Testis (tissue), 3 donors: ENCODE data around the gene ATP6V1E1. TPM values are rescaled to one million over a fixed set of nuclear protein-coding genes. Genes with fewer than 3 reads are reported as not detected.

Source experiments
- DNase-seq: peaks from one replicate; pipeline ENCODE4 v3.0.0-alpha.2; 2019
- H3K27ac ChIP-seq, 2 donors: fragments of 200-600 bp; sonication (generic); one replicate each; pipeline ENCODE4 v1.5.1; 2019
- H3K27me3 ChIP-seq: fragments of 200-600 bp; sonication (generic); one replicate; pipeline ENCODE4 v1.5.1; 2019
- H3K36me3 ChIP-seq: fragments of 200-600 bp; sonication (generic); one replicate; pipeline ENCODE4 v1.5.1; 2017; ENCODE audit warnings: low read depth; ENCODE audit errors: missing control alignments
- H3K4me1 ChIP-seq: fragments of 200-600 bp; sonication (generic); one replicate; pipeline ENCODE4 v1.5.1; 2019
- H3K4me3 ChIP-seq, 2 donors: fragments of 200-600 bp; sonication (generic); one replicate each; pipeline ENCODE4 v1.5.1; 2017 to 2019
- H3K9me3 ChIP-seq: fragments of 200-600 bp; sonication (generic); one replicate; pipeline ENCODE4 v1.5.1; 2017
- CTCF ChIP-seq, 3 experiments: fragments of 450-650 bp in 2 of 3; fragments of 200-600 bp in 1 of 3; sonication (generic) in 1 of 3; IDR thresholded peaks; one replicate each; pipeline ENCODE4 v1.5.1; 2016 to 2019; ENCODE audit warnings: antibody characterized with exemption in 3 of 3, mild to moderate bottlenecking in 2 of 3, moderate library complexity in 1 of 3
- POLR2A ChIP-seq: fragments of 450-650 bp; IDR thresholded peaks from one replicate; pipeline ENCODE4 v1.6.1; 2017; ENCODE audit warnings: antibody characterized with exemption, mild to moderate bottlenecking, moderate library complexity
- WGBS, 2 donors: methylation state at CpG; one replicate each; pipeline ENCODE4 v1.1.5; 2018; 5-methylcytosine and 5-hydroxymethylcytosine counted together
- intact Hi-C: fragments of 100-400 bp; cut with DNase I; formaldehyde crosslinking; loops from one replicate; pipeline ENCODE4 v1.15.1; 2023; ENCODE audit warnings: low total_unique reads
- polyA plus RNA-seq: library from polyadenylated mRNA; stranded (reverse); fragments of 350-450 nt; fragmentation: Illumina TruSeq; extraction: RNeasy Lipid Tissue Mini Kit (QIAGEN cat#74804); gene quantifications from one replicate; pipeline ENCODE4 v1.2.3, GENCODE V29; 2014; ENCODE audit warnings: low read depth, low replicate concordance; ENCODE audit not compliant: insufficient read depth
- total RNA-seq, 2 donors: library from RNA; depleted of rRNA; stranded (reverse); fragments of >200 nt; gene quantifications; one replicate each; pipeline ENCODE4 v1.2.3, GENCODE V29; 2016

ATP6V1E1 gene
- total and polyA plus RNA-seq, 3 donors from 2014 or later: 130 to 160 (median 146) TPM

GRCh38 chr22:17587629-17588028 is 40.9 kb downstream of the ATP6V1E1 start:
- Histone ChIP-seq H3K36me3 (no peaks in the 10 kb centered on the region), H3K27me3 (no peaks in the 10 kb centered on the region), H3K27ac (no peak overlapping the region), H3K9me3 (no peaks in the 10 kb centered on the region), H3K4me1 (no peaks in the 10 kb centered on the region), H3K4me3 (no peak overlapping the region)
- TF ChIP-seq CTCF (IDR thresholded peaks at IDR 0.05) (no peak), POLR2A (no peak)
- no peak for DNase-seq
- WGBS, 2 donors: 94 to 97% methylated on average over 14 of the region's 14 CpGs
- intact Hi-C loops: no loop called here

- WGBS, 2 donors: 86 to 90% methylated on average over 11 to 14 of the region's 14 CpGs
- Histone ChIP-seq H3K27me3 (no peaks in the 10 kb centered on the region), H3K4me1 (no peaks in the 10 kb centered on the region), H3K27ac (no peak overlapping the region), H3K36me3 (no peaks in the 10 kb centered on the region), H3K4me3 (no peak overlapping the region), H3K9me3 (no peaks in the 10 kb centered on the region)
- no peak for TF ChIP-seq CTCF (IDR thresholded peaks at IDR 0.05)
- TF ChIP-seq POLR2A: no peak
- no peak for DNase-seq
- intact Hi-C loops: no loop called here
Measured at GRCh38 chr22:17586831-17587440, 41.6 kb downstream of the ATP6V1E1 start.

GRCh38 chr22:17583151-17583550 is 45.4 kb downstream of the ATP6V1E1 start:
- 90 to 91% methylated on average over 10 of the region's 10 CpGs for WGBS, 2 donors
- no peak for TF ChIP-seq CTCF (IDR thresholded peaks at IDR 0.05)
- TF ChIP-seq POLR2A: no peak
- H3K27me3 ChIP-seq: no peaks in the 10 kb centered on the region
- no peak overlapping the region for H3K4me3 ChIP-seq
- DNase-seq: no peak
- no peak overlapping the region for H3K27ac ChIP-seq
- H3K4me1 ChIP-seq: peaks cover 17% of the 10 kb centered on the region
- H3K36me3 ChIP-seq: no peaks in the 10 kb centered on the region
- intact Hi-C loops: no loop called here
- no peaks in the 10 kb centered on the region for H3K9me3 ChIP-seq

DNA sequence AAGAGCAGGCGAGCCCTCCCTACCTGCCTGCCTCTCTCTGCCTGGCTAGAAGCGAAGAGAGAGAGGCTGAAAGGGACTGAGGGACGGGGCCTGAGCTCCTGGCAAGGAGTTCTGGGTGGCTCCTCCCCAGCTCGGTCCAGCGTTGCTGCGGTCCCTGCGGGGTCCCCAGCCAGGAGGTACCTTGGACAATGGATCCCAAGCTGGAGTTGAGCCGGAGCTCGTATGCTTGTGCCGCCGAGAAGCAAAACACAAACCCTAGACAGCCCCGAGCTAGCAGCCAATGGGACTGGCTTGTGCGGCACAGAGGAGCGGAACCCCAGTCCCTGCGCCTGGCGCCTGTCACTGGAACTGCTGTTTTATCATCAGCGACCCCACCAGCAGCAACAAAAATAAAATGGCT is 46.9 kb downstream of the ATP6V1E1 start:
- 53 to 82% methylated on average over 12 to 17 of the region's 17 CpGs for WGBS, 2 donors
- Histone ChIP-seq H3K36me3 (no peaks in the 10 kb centered on the region), H3K4me1 (peaks cover 17% of the 10 kb centered on the region), H3K4me3 (peak overlapping the region; percentile 2 to 20), H3K9me3 (no peaks in the 10 kb centered on the region), H3K27me3 (no peaks in the 10 kb centered on the region), H3K27ac (no peak overlapping the region)
- intact Hi-C loops: no loop called here
- TF ChIP-seq CTCF (IDR thresholded peaks at IDR 0.05) (no peak), POLR2A (no peak)
- no peak for DNase-seq

DNA sequence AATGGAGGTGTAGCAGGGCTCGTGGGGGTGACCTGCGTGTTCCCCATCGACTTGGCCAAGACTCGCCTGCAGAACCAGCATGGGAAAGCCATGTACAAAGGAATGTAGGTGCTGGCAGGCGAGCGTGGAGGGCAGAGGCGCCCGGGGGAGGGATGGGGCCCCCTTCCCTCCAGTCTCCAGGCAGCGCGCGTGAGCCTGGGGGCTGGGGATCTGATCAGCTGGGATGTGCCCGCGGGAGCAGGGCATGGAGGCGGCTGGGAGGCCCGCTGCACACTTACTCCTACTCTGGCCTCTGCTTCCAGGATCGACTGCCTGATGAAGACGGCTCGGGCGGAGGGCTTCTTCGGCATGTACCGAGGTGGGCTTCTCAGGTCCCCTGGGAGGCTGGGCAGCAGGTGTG is 47.5 kb downstream of the ATP6V1E1 start:
- no peaks in the 10 kb centered on the region for H3K36me3 ChIP-seq
- peak overlapping the region; percentile 18 to 32 for H3K27ac ChIP-seq
- TF ChIP-seq CTCF (IDR thresholded peaks at IDR 0.05): no peak
- no peak for TF ChIP-seq POLR2A
- H3K9me3 ChIP-seq: no peaks in the 10 kb centered on the region
- peaks cover 17% of the 10 kb centered on the region for H3K4me1 ChIP-seq
- intact Hi-C loops: no loop called here
- no peaks in the 10 kb centered on the region for H3K27me3 ChIP-seq
- no peak for DNase-seq
- peak overlapping the region; percentile 2 to 20 for H3K4me3 ChIP-seq
- WGBS, 2 donors: 57 to 60% methylated on average over 12 to 20 of the region's 21 CpGs
